HG03025 (cell line): Measurements from ENCODE around the gene POLR3C.

Experiments used
- ATAC-seq: cut with Tn5 transposase; IDR thresholded peaks from one replicate; pipeline ENCODE4 v1.9.1; 2021; ENCODE audit warnings: mild to moderate bottlenecking, moderate library complexity; ENCODE audit not compliant: unreplicated experiment, low FRiP score

POLR3C gene

DNA sequence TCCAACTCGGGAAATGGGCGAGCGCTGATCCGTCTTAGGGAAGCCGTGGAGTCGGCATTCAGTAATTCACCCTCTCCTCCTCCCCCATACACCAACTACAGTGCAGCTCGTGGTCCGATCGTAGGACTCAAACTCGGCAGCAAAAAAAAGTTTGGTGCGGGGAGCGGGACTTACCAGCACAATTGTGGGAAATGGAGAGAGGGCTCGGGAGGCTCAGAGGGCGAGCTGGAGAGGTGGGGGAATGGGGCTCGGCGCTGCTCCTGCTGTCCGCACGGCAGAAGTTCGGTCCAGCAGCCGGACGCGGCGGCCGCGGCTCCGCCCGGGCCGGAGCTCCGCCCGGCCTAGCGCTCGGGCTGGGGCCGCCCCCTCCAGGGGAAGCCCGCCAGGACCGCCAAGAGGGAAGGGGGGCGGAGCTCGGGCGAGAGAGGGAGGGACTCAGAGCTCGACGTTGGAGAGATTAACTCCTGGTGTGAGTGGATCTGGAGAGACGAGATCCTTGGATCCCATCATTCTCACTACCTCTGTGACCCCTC lies 35.6 kb downstream of the POLR3C start:
- ATAC-seq = peak; percentile 61

DNA sequence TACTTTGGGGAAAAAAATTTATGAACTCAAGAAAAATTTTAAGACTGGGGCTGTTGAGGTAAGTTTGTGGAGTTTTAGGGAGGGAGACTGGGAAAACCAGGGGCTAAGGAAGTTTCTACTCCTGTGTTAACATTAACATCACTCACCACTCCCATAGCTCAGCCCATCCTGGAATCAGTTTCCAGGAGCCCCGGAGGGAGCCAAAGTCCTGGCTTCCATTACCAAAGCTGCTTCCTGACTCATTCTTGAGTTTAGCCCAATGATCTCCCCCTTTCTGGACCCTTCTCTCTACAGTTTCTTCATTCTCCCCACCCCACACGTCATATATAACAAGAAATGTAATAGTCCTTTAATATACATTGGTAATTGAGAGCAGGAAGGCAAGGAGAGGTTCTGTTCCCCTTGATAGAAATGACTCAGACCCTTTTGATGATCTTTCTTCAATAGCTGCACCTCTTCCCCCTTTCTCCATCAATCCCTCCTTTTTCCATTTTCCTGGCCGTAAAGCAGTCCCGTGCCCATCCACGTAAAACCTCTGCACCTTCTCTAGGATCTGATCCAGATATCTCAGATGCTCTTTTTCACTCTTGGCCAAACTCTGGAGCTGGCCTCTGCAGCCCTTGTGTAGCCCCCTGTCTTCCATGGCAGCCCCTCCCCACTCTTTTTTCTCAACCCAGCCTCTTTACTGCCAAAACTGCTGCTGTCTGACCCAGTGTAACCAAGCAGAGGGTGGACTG lies 39.5 kb downstream of the POLR3C start:
- no peak for ATAC-seq

DNA sequence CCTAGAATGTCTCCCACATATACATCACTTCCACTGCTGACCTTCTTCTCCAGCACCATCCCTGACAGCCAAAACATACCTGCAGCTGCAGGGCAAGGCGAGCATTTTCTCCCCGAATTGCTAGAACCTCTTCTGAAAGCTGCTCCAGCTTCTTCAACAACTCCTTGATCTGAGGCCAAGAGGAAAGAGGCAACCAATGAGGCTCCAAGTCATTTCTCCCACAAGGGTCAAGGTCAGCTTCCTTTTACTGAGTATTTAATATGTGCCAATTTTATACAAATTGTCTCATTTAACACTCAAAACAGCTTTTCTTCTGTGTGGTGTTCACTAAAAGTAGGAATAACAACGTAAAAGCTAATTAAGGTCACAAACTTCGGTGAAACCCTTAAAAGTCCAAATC lies 44.2 kb downstream of the POLR3C start:
- ATAC-seq = no peak

DNA sequence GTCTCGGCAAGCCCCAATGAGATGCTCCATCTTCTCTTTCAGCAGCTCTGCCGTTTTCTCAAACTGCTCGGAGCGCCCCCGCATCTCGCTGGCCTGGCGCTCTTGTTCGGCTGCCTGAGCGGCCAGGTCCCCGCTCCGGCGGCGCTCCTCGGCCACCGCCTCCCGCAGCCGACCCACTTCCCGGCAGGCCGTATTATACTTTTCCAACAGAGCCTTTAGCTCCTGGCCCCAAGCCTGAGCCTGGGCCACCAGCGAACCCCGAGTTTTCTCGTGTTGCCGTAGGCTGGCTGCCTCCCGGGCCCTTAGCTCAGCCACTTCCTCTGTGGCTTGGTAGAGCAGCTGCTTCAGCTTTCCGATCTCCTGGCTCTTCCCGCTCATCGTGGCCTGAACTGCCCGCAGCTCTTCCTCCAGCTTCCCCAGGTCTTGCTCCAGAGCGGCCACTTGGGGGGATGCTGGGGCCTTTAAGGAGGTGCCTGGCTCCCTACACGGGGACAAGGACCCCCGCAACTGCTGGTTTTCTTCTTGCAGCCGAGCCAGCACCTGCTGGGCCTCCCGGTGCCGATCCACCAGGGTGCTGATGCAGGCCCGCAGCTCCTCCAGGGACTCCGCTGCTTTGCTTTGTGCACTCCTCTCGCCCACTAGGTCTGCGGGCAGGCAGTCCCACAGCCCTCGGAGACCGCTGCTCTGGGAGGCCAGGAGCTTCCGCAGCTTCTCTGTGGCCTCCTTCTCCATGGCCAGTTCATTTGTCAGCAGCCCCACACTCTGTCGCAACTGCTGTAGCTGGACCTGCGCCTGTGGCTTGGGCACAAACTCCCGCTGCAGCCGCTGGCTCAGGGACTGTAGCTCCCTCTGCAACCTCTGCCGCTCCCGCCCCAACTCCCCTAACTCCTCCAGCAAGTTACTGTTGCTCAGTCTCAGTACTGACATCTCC lies 48.3 kb downstream of the POLR3C start:
- no peak for ATAC-seq

DNA sequence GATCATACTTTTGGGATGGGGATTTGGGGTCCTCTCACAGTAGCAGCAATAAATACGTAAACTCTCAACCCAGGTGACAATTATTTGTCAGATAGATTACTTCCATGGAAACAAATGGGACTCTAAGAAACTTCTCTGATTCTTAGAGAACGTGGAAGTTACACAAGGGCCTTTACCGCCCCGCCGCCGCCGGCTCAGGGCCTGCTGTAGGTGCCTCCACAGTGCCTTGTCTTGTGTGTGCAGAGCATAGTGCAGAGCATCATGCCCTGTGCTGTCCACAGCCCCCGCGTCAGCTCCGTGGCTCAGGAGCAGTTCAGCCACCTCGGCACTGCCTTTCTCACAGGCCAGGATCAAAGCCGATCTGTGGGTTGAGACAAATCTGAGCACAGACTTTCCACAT lies 50.6 kb downstream of the POLR3C start:
- ATAC-seq = no peak

- ATAC-seq = no peak
These were observed 54.0 kb downstream of the POLR3C start for GRCh38 chr1:145877923-145878486.

GRCh38 chr1:145878724-145879123 lies 54.7 kb downstream of the POLR3C start:
- no peak for ATAC-seq

DNA sequence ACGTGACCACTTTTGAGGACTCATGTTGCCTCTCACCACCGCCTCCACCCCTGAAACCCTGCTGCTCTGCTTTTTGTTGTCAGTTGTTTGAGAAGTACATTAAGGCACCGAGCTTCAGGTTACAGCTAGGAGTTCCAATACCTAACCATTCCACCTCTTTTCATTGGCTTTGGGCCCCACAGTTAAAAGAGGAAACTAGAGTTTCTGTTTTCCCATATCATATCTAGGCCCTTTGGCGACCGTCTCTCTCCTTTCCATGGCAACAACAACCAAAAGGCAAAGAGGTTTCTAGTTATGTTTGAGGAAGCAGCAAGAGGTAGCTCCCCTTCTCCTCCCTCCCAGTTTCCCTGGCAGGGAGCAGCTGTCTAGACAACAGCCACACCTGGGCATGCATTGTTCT lies 55.8 kb downstream of the POLR3C start:
- ATAC-seq = no peak

DNA sequence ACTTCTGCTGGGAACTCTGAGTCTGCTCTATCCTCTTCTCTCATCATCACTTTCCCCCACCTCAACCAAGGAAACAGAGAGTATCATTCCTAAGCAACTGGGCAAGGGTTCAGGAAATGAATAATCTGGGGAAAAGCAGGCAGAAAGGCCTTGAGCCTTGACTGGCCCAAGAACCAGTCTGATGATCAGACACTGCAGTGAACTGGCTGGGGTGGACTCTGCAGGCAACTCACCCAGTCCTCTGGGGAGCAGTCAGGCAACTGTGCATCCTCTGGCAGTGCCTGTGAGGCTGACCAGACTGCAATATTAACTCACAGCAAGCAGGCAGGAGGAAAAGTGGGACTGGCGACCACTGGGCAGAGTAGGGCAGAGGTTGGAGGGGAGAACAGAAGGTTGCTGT lies 60.7 kb downstream of the POLR3C start:
- ATAC-seq = no peak

- peak; percentile 96 for ATAC-seq
These were observed 61.8 kb downstream of the POLR3C start, which contains the start of gene ANKRD35 for GRCh38 chr1:145885738-145886287. Gene ANKRD35, minus strand, starts transcription at chr1:145885866. Its CDS starts 108 bp downstream, at chr1:145885758.

- no peak for ATAC-seq
These were observed 62.4 kb downstream of the POLR3C start for GRCh38 chr1:145886390-145886789.

DNA sequence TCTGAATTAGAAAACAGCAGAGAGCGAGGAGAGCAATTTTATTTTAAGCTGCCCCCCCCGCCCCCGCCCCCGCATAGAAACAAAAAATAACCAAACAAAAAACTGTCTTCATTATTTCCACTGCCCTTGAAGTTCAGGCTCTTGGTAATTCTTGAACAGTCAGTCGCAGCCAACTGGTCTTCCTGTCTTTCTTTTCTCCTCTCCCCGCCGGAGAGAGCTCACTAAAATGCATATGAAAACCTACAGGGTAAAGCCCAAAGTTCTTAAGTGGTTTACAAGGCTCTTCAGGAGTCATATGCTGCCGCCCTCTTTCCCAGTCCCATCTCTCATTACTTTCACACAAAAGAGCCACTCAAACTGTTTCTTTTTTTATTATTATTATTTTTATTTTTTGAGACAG lies 62.8 kb downstream of the POLR3C start:
- ATAC-seq = no peak

GRCh38 chr1:145887631-145888030 lies 63.6 kb downstream of the POLR3C start:
- no peak for ATAC-seq

DNA sequence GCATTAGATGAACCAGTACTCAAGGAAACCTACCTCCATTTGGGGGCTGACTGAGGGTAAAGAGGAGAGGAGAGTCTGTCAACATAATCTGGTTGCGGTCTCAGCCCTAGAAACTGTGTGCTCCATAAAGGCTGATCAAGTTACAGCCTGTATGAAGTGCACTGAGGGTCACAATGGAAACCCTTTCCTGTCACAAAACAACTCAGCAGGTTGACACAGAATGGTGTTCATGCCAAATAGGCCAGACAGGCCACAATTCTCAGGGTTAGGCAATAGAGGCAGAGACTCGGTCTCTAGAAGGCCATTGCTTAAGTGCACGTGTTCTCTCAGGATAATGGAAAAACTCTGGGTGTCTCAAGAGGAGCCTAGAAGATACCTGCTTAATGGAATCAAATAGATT lies 65.7 kb downstream of the POLR3C start:
- no peak for ATAC-seq

DNA sequence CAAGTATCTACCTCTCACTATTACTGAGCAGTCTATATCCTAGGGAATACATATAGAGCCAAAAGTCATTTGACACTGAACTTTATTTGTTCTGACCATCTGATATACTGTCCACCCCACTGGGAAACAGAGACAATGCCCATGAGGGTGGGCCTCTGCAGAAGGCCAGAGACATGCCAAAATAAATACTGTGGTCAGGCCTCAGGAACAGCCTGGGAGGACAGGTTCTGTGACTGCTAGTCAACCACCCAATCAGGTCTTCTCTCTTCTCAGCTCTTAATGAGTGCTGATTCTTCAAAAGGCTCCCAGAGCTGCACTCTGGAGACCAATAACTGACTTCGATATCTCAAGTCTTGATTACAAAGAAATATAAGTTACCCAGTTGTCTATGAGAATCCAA lies 67.1 kb downstream of the POLR3C start:
- ATAC-seq = no peak

DNA sequence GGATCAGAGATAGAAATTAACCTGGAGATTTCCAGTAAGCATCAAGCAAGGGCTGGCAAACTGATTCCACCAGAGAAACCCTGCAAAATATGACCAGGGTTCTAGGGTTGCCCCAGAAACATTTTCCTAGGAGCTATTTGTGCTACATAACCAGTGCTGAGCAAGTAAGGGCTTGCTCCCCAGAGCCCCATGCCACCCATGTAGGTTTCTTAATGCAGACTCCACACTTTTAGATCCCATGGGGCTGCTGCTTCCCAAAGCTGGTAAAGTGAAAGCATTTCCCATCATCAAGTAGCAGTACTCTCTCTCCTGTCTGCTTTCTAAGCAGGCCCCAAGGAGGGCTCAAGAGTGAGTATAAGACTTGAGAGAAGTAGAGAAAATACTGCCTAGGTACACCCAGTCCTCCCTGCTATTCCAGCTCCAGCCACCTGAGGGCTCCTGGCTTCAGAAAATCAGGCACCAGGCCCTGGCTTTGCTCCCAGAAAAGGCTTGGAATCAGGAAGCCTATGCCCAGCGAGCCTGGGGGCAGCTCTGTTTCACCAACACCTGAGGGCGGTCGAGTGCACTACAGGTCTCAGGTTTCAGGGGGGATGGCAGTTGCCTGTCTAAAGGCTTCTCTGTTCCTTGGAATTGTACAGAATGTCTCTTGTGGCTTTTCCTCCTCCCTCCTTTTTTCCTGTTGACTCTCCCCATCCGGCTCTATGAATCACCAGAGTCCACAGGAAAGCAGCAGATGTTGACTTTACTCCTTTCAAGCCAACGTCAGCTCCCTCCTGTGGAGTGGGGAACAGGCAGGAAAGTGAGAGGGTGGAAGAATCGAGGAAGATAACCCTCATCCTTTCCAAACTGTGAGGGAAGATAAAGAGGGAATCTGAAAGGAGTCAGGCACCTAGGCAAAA lies 67.8 kb downstream of the POLR3C start:
- no peak for ATAC-seq

DNA sequence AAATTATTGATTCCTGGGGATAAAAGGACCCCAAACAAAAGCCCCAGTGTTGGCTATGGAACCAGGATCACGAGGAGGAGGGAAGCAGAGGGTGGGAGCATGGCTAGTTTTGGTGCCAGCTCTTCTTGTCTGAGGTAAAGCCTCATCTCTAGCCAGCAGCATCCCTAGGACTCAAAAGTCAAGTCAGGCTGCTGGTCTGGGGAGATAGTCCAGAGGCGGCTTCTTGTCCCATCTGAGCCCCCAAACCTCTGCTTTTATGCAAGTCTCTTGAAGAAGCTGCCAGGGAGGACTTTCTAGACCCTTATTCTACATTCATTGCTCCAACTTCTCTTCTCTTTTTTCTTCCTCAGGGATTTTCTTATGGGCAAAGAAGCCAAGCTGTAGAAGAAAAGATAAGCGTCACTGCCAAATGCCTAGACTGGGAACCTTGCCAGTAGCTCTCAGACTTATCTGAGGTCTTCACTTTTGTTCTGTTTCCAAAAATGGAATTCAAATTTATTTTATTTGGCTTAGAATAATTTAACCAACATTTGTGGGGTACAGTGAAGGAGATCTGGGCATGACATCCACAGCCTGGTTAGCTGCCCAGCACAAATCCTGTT lies 68.6 kb downstream of the POLR3C start:
- no peak for ATAC-seq

GRCh38 chr1:145893306-145894055 lies 69.5 kb downstream of the POLR3C start:
- ATAC-seq = no peak
